HCT116 (cell line): ENCODE data around the gene ATP7B. TPM values are rescaled to one million over a fixed set of nuclear protein-coding genes. Genes with fewer than 3 reads are reported as not detected.

Experiments used
- ATAC-seq: fragments of 200-7000 bp; cut with Tn5 transposase; 2 replicates; pipeline ENCODE4 v1.9.1; 2020; ENCODE audit warnings: mild to moderate bottlenecking, moderate library complexity
- BruUV-seq: library from RNA; stranded (reverse); fragments of 400-500 nt; replicated peaks from 2 replicates; lab custom pipeline; 2021; lab: Mats Ljungman, UMichigan
- CTCF ChIA-PET: fragments of 300-600 bp; sonication (Branson Sonifier 250); formaldehyde crosslinking; loops from one replicate; lab custom pipeline; 2021; ENCODE audit warnings: antibody characterized with exemption; lab: Charles Lee
- POLR2A ChIA-PET: fragments of 300-600, 350-600 bp; sonication (Branson Sonifier 250); formaldehyde crosslinking; loops from one replicate; lab custom pipeline; 2021; ENCODE audit warnings: antibody characterized with exemption; lab: Charles Lee
- RAD21 ChIA-PET, 2 experiments: fragments of 300-600 bp; sonication (Branson Sonifier 250); formaldehyde crosslinking; loops; one replicate each; lab custom pipeline; 2023; ENCODE audit warnings: low total read pairs in 2 of 2; ENCODE audit not compliant: uncharacterized antibody in 2 of 2, unreplicated experiment in 2 of 2, low non-redundant PET in 1 of 2; lab: Charles Lee
- DNase-seq: peaks from one replicate; pipeline ENCODE4 v3.0.0-alpha.2; 2010; ENCODE audit warnings: low read depth, low spot score
- H2AFZ ChIP-seq: fragments of 200-600 bp; shearing (Covaris generic), sonication (generic); 2 replicates; pipeline ENCODE4 v1.6.1; 2017; ENCODE audit warnings: low read depth, mixed run types, mixed read lengths, antibody characterized with exemption, low read length; ENCODE audit not compliant: poor library complexity, severe bottlenecking
- H3K27ac ChIP-seq: 2 replicates; pipeline ENCODE4 v1.5.1; 2012; ENCODE audit warnings: low read depth, low read length
- H3K27me3 ChIP-seq: fragments of 200-600 bp; sonication (generic); 2 replicates; pipeline ENCODE4 v1.6.1; 2016; ENCODE audit warnings: mixed run types, low read length, mixed read lengths; ENCODE audit not compliant: insufficient read depth
- H3K36me3 ChIP-seq, 2 experiments: fragments of 200-500 bp in 1 of 2; fragments of 200-600 bp in 1 of 2; sonication (Bioruptor generic) in 1 of 2; sonication (generic) in 1 of 2; 2 replicates each; pipeline versions ENCODE4 v1.5.1 to v1.6.1; 2014 to 2016; ENCODE audit warnings: low read length in 2 of 2, inconsistent platforms in 1 of 2, mixed read lengths in 1 of 2, mixed run types in 1 of 2; ENCODE audit not compliant: insufficient read depth in 2 of 2, control insufficient read depth in 1 of 2
- H3K4me1 ChIP-seq, 2 experiments: fragments of 200-600 bp in 1 of 2; sonication (generic) in 1 of 2; 2 replicates each; pipeline versions ENCODE4 v1.5.1 to v1.6.1; 2012 to 2017; ENCODE audit warnings: low read length in 2 of 2, inconsistent platforms in 1 of 2, mild to moderate bottlenecking in 1 of 2, mixed read lengths in 1 of 2, mixed run types in 1 of 2, moderate library complexity in 1 of 2; ENCODE audit not compliant: insufficient read depth in 2 of 2, control insufficient read depth in 1 of 2
- H3K4me2 ChIP-seq: fragments of 200-600 bp; sonication (generic); 2 replicates; pipeline ENCODE4 v1.6.1; 2017; ENCODE audit warnings: mixed run types, low read length, mixed read lengths
- H3K4me3 ChIP-seq, 2 experiments: fragments of 200-600 bp in 1 of 2; sonication (generic) in 1 of 2; replicated peaks in 1 of 2; 2 replicates each; pipeline ENCODE4 v1.5.1; 2011 to 2016; ENCODE audit warnings: low read length in 2 of 2, control low read depth in 1 of 2, low read depth in 1 of 2, mild to moderate bottlenecking in 1 of 2, mixed read lengths in 1 of 2, mixed run types in 1 of 2
- H3K79me2 ChIP-seq: fragments of 200-600 bp; sonication (generic); 2 replicates; pipeline ENCODE4 v1.6.1; 2017; ENCODE audit warnings: mild to moderate bottlenecking, mixed run types, low read length, moderate library complexity, mixed read lengths; ENCODE audit not compliant: insufficient read depth
- H3K9ac ChIP-seq: fragments of 200-600 bp; sonication (generic); 2 replicates; pipeline ENCODE4 v1.6.1; 2016; ENCODE audit warnings: low read length, mixed read lengths
- H3K9me2 ChIP-seq: fragments of 200-600 bp; sonication (generic), shearing (Covaris generic); 2 replicates; pipeline ENCODE4 v1.6.1; 2017; ENCODE audit warnings: mixed run types, mild to moderate bottlenecking, moderate library complexity; ENCODE audit not compliant: insufficient read depth
- H3K9me3 ChIP-seq, 2 experiments: fragments of 200-500 bp in 1 of 2; fragments of 200-600 bp in 1 of 2; sonication (Bioruptor generic) in 1 of 2; sonication (generic) in 1 of 2; 2 replicates each; pipeline ENCODE4 v1.6.1; 2014 to 2017; ENCODE audit warnings: low read length in 2 of 2, mixed read lengths in 2 of 2, inconsistent platforms in 1 of 2, low read depth in 1 of 2, mild to moderate bottlenecking in 1 of 2, mixed run types in 1 of 2, moderate library complexity in 1 of 2; ENCODE audit not compliant: control insufficient read depth in 1 of 2, insufficient read depth in 1 of 2
- H4K20me1 ChIP-seq: fragments of 200-600 bp; sonication (generic), shearing (Covaris generic); 2 replicates; pipeline ENCODE4 v1.6.1; 2017; ENCODE audit warnings: mixed run types, mild to moderate bottlenecking, moderate library complexity; ENCODE audit not compliant: insufficient read depth
- CTCF ChIP-seq, 3 experiments: fragments of 200-600 bp in 1 of 3; sonication (generic) in 1 of 3; IDR thresholded peaks in 2 of 3; conservative IDR thresholded peaks in 1 of 3; 2 replicates each; pipeline ENCODE4 v1.5.1; 2012 to 2017; ENCODE audit warnings: low read depth in 2 of 3, low read length in 2 of 3, antibody characterized with exemption in 1 of 3, borderline replicate concordance in 1 of 3, control low read depth in 1 of 3, mild to moderate bottlenecking in 1 of 3, mixed read lengths in 1 of 3, mixed run types in 1 of 3, moderate library complexity in 1 of 3; ENCODE audit not compliant: insufficient read depth in 1 of 3
- EGR1 ChIP-seq: IDR thresholded peaks from 2 replicates; pipeline ENCODE4 v1.6.1; 2012; ENCODE audit warnings: low read depth
- ELF1 ChIP-seq: IDR thresholded peaks from 2 replicates; pipeline ENCODE4 v1.6.1; 2012; ENCODE audit warnings: low read depth, borderline replicate concordance
- FOSL1 ChIP-seq: IDR thresholded peaks from 2 replicates; pipeline ENCODE4 v1.6.1; 2012; ENCODE audit warnings: low read depth
- MAX ChIP-seq: IDR thresholded peaks from 2 replicates; pipeline ENCODE4 v1.6.1; 2012
- POLR2A ChIP-seq: IDR thresholded peaks from 2 replicates; pipeline ENCODE4 v1.7.0; 2011; ENCODE audit warnings: borderline replicate concordance; ENCODE audit not compliant: insufficient read depth, insufficient read length; ENCODE audit errors: extremely low read depth
- POLR2AphosphoS5 ChIP-seq: IDR thresholded peaks from 2 replicates; pipeline ENCODE4 v1.6.1; 2011; ENCODE audit warnings: mild to moderate bottlenecking, low read depth, low read length, moderate library complexity
- RAD21 ChIP-seq: IDR thresholded peaks from 2 replicates; pipeline ENCODE4 v1.6.1; 2012; ENCODE audit warnings: low read depth, mild to moderate bottlenecking
- REST ChIP-seq: IDR thresholded peaks from 2 replicates; pipeline ENCODE4 v1.6.1; 2012; ENCODE audit warnings: low read depth
- SIN3A ChIP-seq: IDR thresholded peaks from 2 replicates; pipeline ENCODE4 v1.6.1; 2012; ENCODE audit warnings: low read depth
- SRF ChIP-seq: IDR thresholded peaks from 2 replicates; pipeline ENCODE4 v1.6.1; 2012; ENCODE audit warnings: low read depth
- YY1 ChIP-seq: IDR thresholded peaks from 2 replicates; pipeline ENCODE4 v1.6.1; 2011; ENCODE audit warnings: low read length, low read depth, moderate library complexity, mild to moderate bottlenecking; ENCODE audit not compliant: insufficient replicate concordance; ENCODE audit errors: extremely low read depth
- ZFX ChIP-seq: fragments of 450-650 bp; IDR thresholded peaks from 2 replicates; pipeline ENCODE4 v1.6.1; 2017
- intact Hi-C: fragments of 100-400 bp; cut with micrococcal nuclease; formaldehyde crosslinking; loops from 2 replicates; pipeline ENCODE4 v1.10.0; 2022
- total RNA-seq: library from RNA; stranded (reverse); gene quantifications from one replicate; pipeline ENCODE4 v1.2.1, GENCODE V29; 2021; ENCODE audit not compliant: unreplicated experiment

The ATP7B gene
- total RNA-seq, 1 experiment from 2014 or later, result 10.3 TPM

GRCh38 chr13:51929699-51930098, 81.6 kb downstream of the ATP7B start:
- no peaks in the 10 kb centered on the region for H3K36me3 ChIP-seq
- no peaks in the 10 kb centered on the region for H3K4me1 ChIP-seq
- no peaks in the 10 kb centered on the region for H3K9me3 ChIP-seq
- ChIA-PET RAD21 (no interaction called here), CTCF (no interaction called here), POLR2A (no interaction called here)
- no peak overlapping the region for H3K4me2 ChIP-seq
- no peak for ATAC-seq
- no peak overlapping the region for H3K9ac ChIP-seq
- H3K27ac ChIP-seq, result no peak overlapping the region
- no peaks in the 10 kb centered on the region for H3K79me2 ChIP-seq
- TF ChIP-seq POLR2AphosphoS5, result no peak
- no peak for TF ChIP-seq RAD21
- TF ChIP-seq EGR1, result no peak
- TF ChIP-seq REST, result no peak
- TF ChIP-seq MAX, result no peak
- TF ChIP-seq SRF, result no peak
- no peak for DNase-seq
- H2AFZ ChIP-seq, result no peak overlapping the region
- no peak overlapping the region for H3K4me3 ChIP-seq
- no TSS peak for BruUV-seq
- no peaks in the 10 kb centered on the region for H4K20me1 ChIP-seq
- no peaks in the 10 kb centered on the region for H3K27me3 ChIP-seq
- H3K9me2 ChIP-seq, result no peaks in the 10 kb centered on the region
- intact Hi-C loops, result no loop called here

- H3K9me3 ChIP-seq, result no peaks in the 10 kb centered on the region
- no peak overlapping the region for H3K27ac ChIP-seq
- H3K4me1 ChIP-seq, result peaks cover 5% of the 10 kb centered on the region in 2 experiments; a peak in 2 of 4 replicates
- no peaks in the 10 kb centered on the region for H3K27me3 ChIP-seq
- no peaks in the 10 kb centered on the region for H3K9me2 ChIP-seq
- intact Hi-C loops, result no loop called here
- DNase-seq (no peak), ATAC-seq (no peak)
- H3K79me2 ChIP-seq, result no peaks in the 10 kb centered on the region
- H3K4me3 ChIP-seq, result no peak overlapping the region
- H2AFZ ChIP-seq, result no peak overlapping the region
- ChIA-PET POLR2A (no interaction called here), CTCF (no interaction called here), RAD21 (no interaction called here)
- H4K20me1 ChIP-seq, result no peaks in the 10 kb centered on the region
- H3K36me3 ChIP-seq, result no peaks in the 10 kb centered on the region
- H3K4me2 ChIP-seq, result no peak overlapping the region
- no peak overlapping the region for H3K9ac ChIP-seq
- BruUV-seq, result no TSS peak
- TF ChIP-seq RAD21, result no peak
- TF ChIP-seq EGR1, result no peak
- no peak for TF ChIP-seq SIN3A
- TF ChIP-seq FOSL1, result no peak
- TF ChIP-seq SRF, result no peak
- no peak for TF ChIP-seq YY1
- TF ChIP-seq POLR2AphosphoS5, result no peak
- TF ChIP-seq CTCF (IDR thresholded peaks at IDR 0.05 in 2 of 3, conservative IDR thresholded peaks at IDR 0.05 in 1 of 3; ENCODE audit: borderline replicate concordance in 1 of 3, insufficient read depth in 1 of 3, low read depth in 2 of 3, low read length in 2 of 3), result no peak
- TF ChIP-seq ELF1, result no peak
- no peak for TF ChIP-seq ZFX
- no peak for TF ChIP-seq POLR2A
Observed at GRCh38 chr13:51928231-51928630, 83.0 kb downstream of the ATP7B start.
